ENCODE data around the gene TM2D3.

- TF ChIP-seq POLR2AphosphoS5 (IDR thresholded peaks at IDR 0.05) (no peak), POLR2A (IDR thresholded peaks at IDR 0.05) (no peak)
Observed at GRCh38 chr15:101607108-101607507, 45.1 kb downstream of the TM2D3 start.

Measured in spleen (tissue), 3 donors.